C4-2B (cell line): ENCODE results near the gene VEPH1.

Source experiments
- ZFX ChIP-seq: fragments of 450-650 bp; IDR thresholded peaks from 2 replicates; pipeline ENCODE4 v1.6.1; 2017
- TF ChIP-seq, protein P1 (sequence below): fragments of 450-650 bp; conservative IDR thresholded peaks from 2 replicates; pipeline ENCODE4 v1.5.1; 2017; ENCODE audit warnings: mild to moderate bottlenecking

- TF ChIP-seq, protein P1, sequence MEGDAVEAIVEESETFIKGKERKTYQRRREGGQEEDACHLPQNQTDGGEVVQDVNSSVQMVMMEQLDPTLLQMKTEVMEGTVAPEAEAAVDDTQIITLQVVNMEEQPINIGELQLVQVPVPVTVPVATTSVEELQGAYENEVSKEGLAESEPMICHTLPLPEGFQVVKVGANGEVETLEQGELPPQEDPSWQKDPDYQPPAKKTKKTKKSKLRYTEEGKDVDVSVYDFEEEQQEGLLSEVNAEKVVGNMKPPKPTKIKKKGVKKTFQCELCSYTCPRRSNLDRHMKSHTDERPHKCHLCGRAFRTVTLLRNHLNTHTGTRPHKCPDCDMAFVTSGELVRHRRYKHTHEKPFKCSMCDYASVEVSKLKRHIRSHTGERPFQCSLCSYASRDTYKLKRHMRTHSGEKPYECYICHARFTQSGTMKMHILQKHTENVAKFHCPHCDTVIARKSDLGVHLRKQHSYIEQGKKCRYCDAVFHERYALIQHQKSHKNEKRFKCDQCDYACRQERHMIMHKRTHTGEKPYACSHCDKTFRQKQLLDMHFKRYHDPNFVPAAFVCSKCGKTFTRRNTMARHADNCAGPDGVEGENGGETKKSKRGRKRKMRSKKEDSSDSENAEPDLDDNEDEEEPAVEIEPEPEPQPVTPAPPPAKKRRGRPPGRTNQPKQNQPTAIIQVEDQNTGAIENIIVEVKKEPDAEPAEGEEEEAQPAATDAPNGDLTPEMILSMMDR: no peak
- no peak for TF ChIP-seq ZFX
Observed at GRCh38 chr3:157512534-157512933, 9.3 kb upstream of the VEPH1 start.
